KMS-11 (cell line): ENCODE measurements around the gene NME7.

Experiments
- H2AFZ ChIP-seq: fragments of 200-600 bp; sonication (generic); 2 replicates; pipeline ENCODE4 v1.6.1; 2016; ENCODE audit warnings: antibody characterized with exemption, mixed run types, low read depth
- H3K27ac ChIP-seq: fragments of 200-600 bp; sonication (generic); 2 replicates; pipeline ENCODE4 v1.6.1; 2016; ENCODE audit warnings: mild to moderate bottlenecking, mixed run types
- H3K27me3 ChIP-seq: fragments of 200-600 bp; sonication (generic); 2 replicates; pipeline ENCODE4 v1.6.1; 2017; ENCODE audit warnings: mild to moderate bottlenecking, low read depth, mixed run types, moderate library complexity; ENCODE audit not compliant: insufficient read depth
- H3K36me3 ChIP-seq: fragments of 200-600 bp; sonication (generic); 2 replicates; pipeline ENCODE4 v1.6.1; 2017; ENCODE audit warnings: mild to moderate bottlenecking, mixed run types; ENCODE audit not compliant: insufficient read depth
- H3K4me1 ChIP-seq: fragments of 200-600 bp; sonication (generic); 2 replicates; pipeline ENCODE4 v1.6.1; 2016; ENCODE audit warnings: mild to moderate bottlenecking, low read depth, mixed run types; ENCODE audit not compliant: poor library complexity, severe bottlenecking
- H3K4me2 ChIP-seq: fragments of 200-600 bp; sonication (generic); 2 replicates; pipeline ENCODE4 v1.7.0; 2016; ENCODE audit warnings: mild to moderate bottlenecking, mixed run types
- H3K4me3 ChIP-seq: fragments of 200-600 bp; sonication (generic); IDR thresholded peaks from 2 replicates; pipeline ENCODE4 v1.6.1; 2017; ENCODE audit warnings: low read depth, low read length, mixed read lengths; ENCODE audit not compliant: insufficient read depth
- H3K79me2 ChIP-seq: fragments of 200-600 bp; sonication (generic); 2 replicates; pipeline ENCODE4 v1.6.1; 2016; ENCODE audit warnings: low read depth, mixed run types; ENCODE audit not compliant: insufficient read depth
- H3K9ac ChIP-seq: fragments of 200-600 bp; sonication (generic); 2 replicates; pipeline ENCODE4 v1.6.1; 2016; ENCODE audit warnings: mild to moderate bottlenecking, mixed run types
- H4K20me1 ChIP-seq: fragments of 200-600 bp; sonication (generic); 2 replicates; pipeline ENCODE4 v1.6.1; 2016; ENCODE audit warnings: mild to moderate bottlenecking, mixed run types; ENCODE audit not compliant: insufficient read depth
- TF ChIP-seq, protein P1 (sequence below): fragments of 200-600 bp; sonication (generic); conservative IDR thresholded peaks from 2 replicates; pipeline ENCODE4 v1.6.1; 2017; ENCODE audit warnings: low read depth, mild to moderate bottlenecking, antibody characterized with exemption, low read length, moderate library complexity, mixed read lengths

The NME7 gene

DNA sequence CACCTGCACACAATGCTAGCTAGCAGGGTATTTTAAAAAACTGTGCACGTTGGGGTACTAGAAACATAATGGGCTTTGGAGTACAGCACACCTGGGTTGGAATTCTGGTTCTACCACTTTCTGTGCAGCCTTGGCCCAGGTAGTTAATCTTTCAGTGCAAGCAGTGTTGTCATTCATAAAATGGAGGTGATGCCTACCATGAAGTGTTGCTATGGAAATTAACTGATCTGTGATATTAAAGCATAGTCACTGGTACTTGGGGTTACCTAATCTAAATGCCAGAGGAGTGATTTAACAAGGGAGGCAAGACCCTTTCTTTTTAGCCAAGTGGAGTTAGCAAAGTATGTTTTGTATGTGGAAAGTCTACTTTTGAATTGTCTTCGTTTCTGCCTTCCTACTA is 243.1 kb downstream of the NME7 start:
- H3K9ac ChIP-seq: no peak overlapping the region
- no peaks in the 10 kb centered on the region for H4K20me1 ChIP-seq
- TF ChIP-seq, protein P1, sequence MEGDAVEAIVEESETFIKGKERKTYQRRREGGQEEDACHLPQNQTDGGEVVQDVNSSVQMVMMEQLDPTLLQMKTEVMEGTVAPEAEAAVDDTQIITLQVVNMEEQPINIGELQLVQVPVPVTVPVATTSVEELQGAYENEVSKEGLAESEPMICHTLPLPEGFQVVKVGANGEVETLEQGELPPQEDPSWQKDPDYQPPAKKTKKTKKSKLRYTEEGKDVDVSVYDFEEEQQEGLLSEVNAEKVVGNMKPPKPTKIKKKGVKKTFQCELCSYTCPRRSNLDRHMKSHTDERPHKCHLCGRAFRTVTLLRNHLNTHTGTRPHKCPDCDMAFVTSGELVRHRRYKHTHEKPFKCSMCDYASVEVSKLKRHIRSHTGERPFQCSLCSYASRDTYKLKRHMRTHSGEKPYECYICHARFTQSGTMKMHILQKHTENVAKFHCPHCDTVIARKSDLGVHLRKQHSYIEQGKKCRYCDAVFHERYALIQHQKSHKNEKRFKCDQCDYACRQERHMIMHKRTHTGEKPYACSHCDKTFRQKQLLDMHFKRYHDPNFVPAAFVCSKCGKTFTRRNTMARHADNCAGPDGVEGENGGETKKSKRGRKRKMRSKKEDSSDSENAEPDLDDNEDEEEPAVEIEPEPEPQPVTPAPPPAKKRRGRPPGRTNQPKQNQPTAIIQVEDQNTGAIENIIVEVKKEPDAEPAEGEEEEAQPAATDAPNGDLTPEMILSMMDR: no peak
- no peaks in the 10 kb centered on the region for H3K4me1 ChIP-seq
- no peaks in the 10 kb centered on the region for H3K36me3 ChIP-seq
- H3K27me3 ChIP-seq: no peaks in the 10 kb centered on the region
- H2AFZ ChIP-seq: no peak overlapping the region
- H3K79me2 ChIP-seq: no peaks in the 10 kb centered on the region
- H3K27ac ChIP-seq: no peak overlapping the region
- no peak overlapping the region for H3K4me3 ChIP-seq
- H3K4me2 ChIP-seq: no peak overlapping the region

DNA sequence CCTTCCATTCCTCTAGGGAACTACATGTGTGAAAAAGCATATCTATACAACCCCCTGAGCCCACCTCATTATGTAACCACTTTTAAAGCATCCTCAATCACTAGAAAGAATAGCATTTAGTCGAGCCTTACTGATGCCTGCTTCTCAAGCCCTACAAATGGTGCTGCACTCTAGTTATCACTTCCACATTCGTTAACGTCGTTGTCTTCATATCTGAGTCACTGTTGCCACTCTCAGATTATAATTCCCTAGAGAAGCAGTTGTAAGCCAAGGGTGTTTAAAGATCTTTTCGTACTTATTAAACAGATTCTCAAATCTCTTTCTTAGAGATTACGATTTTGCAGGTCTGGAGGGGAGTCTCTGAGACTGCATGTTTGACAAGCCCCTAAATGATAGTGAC is 244.6 kb downstream of the NME7 start:
- Histone ChIP-seq H3K36me3 (no peaks in the 10 kb centered on the region), H3K4me2 (no peak overlapping the region), H3K4me3 (no peak overlapping the region), H3K9ac (no peak overlapping the region), H4K20me1 (no peaks in the 10 kb centered on the region), H3K27ac (no peak overlapping the region), H3K27me3 (no peaks in the 10 kb centered on the region), H2AFZ (no peak overlapping the region), H3K79me2 (no peaks in the 10 kb centered on the region), H3K4me1 (no peaks in the 10 kb centered on the region)
- TF ChIP-seq, protein P1: no peak

DNA sequence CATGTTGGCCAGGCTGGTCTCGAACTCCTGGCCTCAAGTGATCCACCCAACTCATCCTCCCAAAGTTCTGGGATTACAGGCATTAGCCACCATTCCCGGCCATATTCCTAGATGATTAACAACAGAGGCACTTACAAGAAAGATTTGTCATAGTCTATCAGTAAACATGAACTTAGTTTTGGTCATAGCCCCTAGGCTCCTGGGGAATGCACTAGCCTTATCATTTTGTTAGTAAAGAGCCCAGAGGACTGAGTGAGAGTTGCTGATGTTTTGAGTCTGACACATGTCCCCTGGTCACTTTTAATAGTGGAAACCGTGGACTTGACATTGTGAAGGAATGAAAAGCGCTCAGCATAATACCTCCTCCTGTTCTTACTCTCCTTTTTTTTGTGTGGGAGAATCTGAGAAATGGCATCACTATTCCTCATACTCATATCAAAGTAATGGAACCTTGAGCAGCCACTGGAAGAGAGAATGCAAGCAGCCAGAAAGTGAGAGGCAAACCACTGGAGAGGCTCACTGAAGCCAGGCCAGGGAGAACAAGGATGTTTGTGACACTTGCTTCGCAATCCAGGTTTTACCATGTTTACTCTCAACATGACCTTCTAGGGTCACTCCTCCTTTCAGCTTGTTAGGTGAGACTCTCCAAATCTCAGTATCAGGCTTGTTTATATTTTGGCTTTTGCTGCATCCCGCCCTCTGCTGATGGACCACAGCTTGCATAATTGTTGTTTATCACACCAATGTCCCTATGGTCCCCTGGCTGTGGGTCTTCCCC is 246.3 kb downstream of the NME7 start:
- Histone ChIP-seq H3K36me3 (no peaks in the 10 kb centered on the region), H4K20me1 (no peaks in the 10 kb centered on the region), H2AFZ (no peak overlapping the region), H3K27me3 (no peaks in the 10 kb centered on the region), H3K9ac (no peak overlapping the region), H3K79me2 (no peaks in the 10 kb centered on the region), H3K27ac (no peak overlapping the region), H3K4me3 (no peak overlapping the region), H3K4me1 (peaks cover 8% of the 10 kb centered on the region), H3K4me2 (no peak overlapping the region)
- TF ChIP-seq, protein P1: no peak

DNA sequence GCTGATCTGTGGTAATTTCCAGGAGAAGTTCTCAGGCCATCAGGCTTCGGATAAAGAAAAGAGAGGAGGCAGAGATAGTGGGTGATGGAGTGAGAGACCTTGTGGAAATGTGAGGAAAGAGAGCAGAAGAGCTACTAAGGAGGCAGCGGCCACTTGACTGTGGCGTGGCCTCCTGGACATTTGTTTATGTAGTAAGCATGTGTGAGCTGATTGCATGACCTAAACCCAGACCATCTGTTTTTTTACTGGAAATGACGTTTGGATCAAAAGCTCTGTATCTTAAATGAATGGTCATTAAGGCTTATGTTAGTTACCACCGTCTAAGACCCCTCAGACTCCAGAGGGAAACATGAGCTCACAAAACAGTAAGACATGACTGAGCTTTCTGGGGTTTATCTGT is 247.5 kb downstream of the NME7 start:
- no peaks in the 10 kb centered on the region for H4K20me1 ChIP-seq
- H3K36me3 ChIP-seq: no peaks in the 10 kb centered on the region
- no peak overlapping the region for H3K4me2 ChIP-seq
- H2AFZ ChIP-seq: no peak overlapping the region
- no peak overlapping the region for H3K9ac ChIP-seq
- H3K27me3 ChIP-seq: no peaks in the 10 kb centered on the region
- TF ChIP-seq, protein P1: no peak
- peaks cover 19% of the 10 kb centered on the region for H3K4me1 ChIP-seq
- H3K79me2 ChIP-seq: no peaks in the 10 kb centered on the region
- H3K4me3 ChIP-seq: no peak overlapping the region
- no peak overlapping the region for H3K27ac ChIP-seq
